Measurements from ENCODE around the gene ITGA8. TPM values are rescaled to one million over a fixed set of nuclear protein-coding genes. Genes with fewer than 3 reads are reported as not detected.

ITGA8 gene
- total RNA-seq, 1 experiment from 2014 or later = not detected

GRCh38 chr10:15760681-15761080, 41.0 kb upstream of the ITGA8 start:
- intact Hi-C loops (cut with micrococcal nuclease; ENCODE audit: unreplicated experiment) = no loop called here
- no peak overlapping the region for H3K27ac ChIP-seq (ENCODE audit: low read depth, low read length, poor library complexity, severe bottlenecking)
- ChIA-PET POLR2A (ENCODE audit: low non-redundant PET) (no interaction called here), CTCF (no interaction called here)
- H3K4me1 ChIP-seq (ENCODE audit: insufficient read depth, low read length, poor library complexity, severe bottlenecking) = no peaks in the 10 kb centered on the region
- TF ChIP-seq CTCF (conservative IDR thresholded peaks at IDR 0.05; ENCODE audit: low read depth, low read length) (no peak), EZH2 (IDR thresholded peaks at IDR 0.05; ENCODE audit: borderline replicate concordance, low read depth, low read length, poor library complexity, severe bottlenecking) (no peak)
- H3K27me3 ChIP-seq (replicated peaks; ENCODE audit: insufficient read depth, low read depth, low read length, poor library complexity) = peaks cover 21% of the 10 kb centered on the region
- no TSS peak for BruUV-seq (replicated peaks)
- no peaks in the 10 kb centered on the region for H3K9me3 ChIP-seq (ENCODE audit: low read depth, low read length, poor library complexity, severe bottlenecking)
- no peaks in the 10 kb centered on the region for H3K36me3 ChIP-seq (ENCODE audit: insufficient read depth, low read length, poor library complexity, severe bottlenecking)
- H3K4me3 ChIP-seq (ENCODE audit: low read depth, low read length, poor library complexity, severe bottlenecking) = no peak overlapping the region
- no peak for DNase-seq (ENCODE audit: low spot score)

GRCh38 chr10:15759265-15759664, 39.5 kb upstream of the ITGA8 start:
- ChIA-PET CTCF (no interaction called here), POLR2A (ENCODE audit: low non-redundant PET) (no interaction called here)
- Histone ChIP-seq H3K9me3 (ENCODE audit: low read depth, low read length, poor library complexity, severe bottlenecking) (no peaks in the 10 kb centered on the region), H3K36me3 (ENCODE audit: insufficient read depth, low read length, poor library complexity, severe bottlenecking) (no peaks in the 10 kb centered on the region), H3K4me3 (ENCODE audit: low read depth, low read length, poor library complexity, severe bottlenecking) (no peak overlapping the region), H3K4me1 (ENCODE audit: insufficient read depth, low read length, poor library complexity, severe bottlenecking) (no peaks in the 10 kb centered on the region), H3K27ac (ENCODE audit: low read depth, low read length, poor library complexity, severe bottlenecking) (no peak overlapping the region), H3K27me3 (replicated peaks; ENCODE audit: insufficient read depth, low read depth, low read length, poor library complexity) (peaks cover 31% of the 10 kb centered on the region)
- BruUV-seq (replicated peaks) = no TSS peak
- TF ChIP-seq CTCF (conservative IDR thresholded peaks at IDR 0.05; ENCODE audit: low read depth, low read length) (no peak), EZH2 (IDR thresholded peaks at IDR 0.05; ENCODE audit: borderline replicate concordance, low read depth, low read length, poor library complexity, severe bottlenecking) (no peak)
- intact Hi-C loops (cut with micrococcal nuclease; ENCODE audit: unreplicated experiment) = no loop called here
- no peak for DNase-seq (ENCODE audit: low spot score)

GRCh38 chr10:15758618-15759017, 38.9 kb upstream of the ITGA8 start:
- DNase-seq (ENCODE audit: low spot score) = no peak
- Histone ChIP-seq H3K9me3 (ENCODE audit: low read depth, low read length, poor library complexity, severe bottlenecking) (no peaks in the 10 kb centered on the region), H3K36me3 (ENCODE audit: insufficient read depth, low read length, poor library complexity, severe bottlenecking) (no peaks in the 10 kb centered on the region), H3K4me3 (ENCODE audit: low read depth, low read length, poor library complexity, severe bottlenecking) (no peak overlapping the region), H3K27ac (ENCODE audit: low read depth, low read length, poor library complexity, severe bottlenecking) (no peak overlapping the region), H3K27me3 (replicated peaks; ENCODE audit: insufficient read depth, low read depth, low read length, poor library complexity) (peaks cover 31% of the 10 kb centered on the region), H3K4me1 (ENCODE audit: insufficient read depth, low read length, poor library complexity, severe bottlenecking) (no peaks in the 10 kb centered on the region)
- TF ChIP-seq CTCF (conservative IDR thresholded peaks at IDR 0.05; ENCODE audit: low read depth, low read length) = no peak
- no peak for TF ChIP-seq EZH2 (IDR thresholded peaks at IDR 0.05; ENCODE audit: borderline replicate concordance, low read depth, low read length, poor library complexity, severe bottlenecking)
- CTCF ChIA-PET = no interaction called here
- POLR2A ChIA-PET (ENCODE audit: low non-redundant PET) = no interaction called here
- BruUV-seq (replicated peaks) = no TSS peak
- intact Hi-C loops (cut with micrococcal nuclease; ENCODE audit: unreplicated experiment) = no loop called here
